ENCODE results near the gene AADAC. TPM values are rescaled to one million over a fixed set of nuclear protein-coding genes. Genes with fewer than 3 reads are reported as not detected.
"Not testable (repeated sequence)": the region's sequence is repeated elsewhere in the genome, so short reads cannot be mapped to it uniquely, and the experiment has no call there.

The AADAC gene
- total RNA-seq, 1 donor from 2014 or later: 4.3 TPM

GRCh38 chr3:151852074-151852811 lies 38.3 kb downstream of the AADAC start:
- DNase-seq (ENCODE audit: extremely low read depth, low read depth, low spot score): no peak

- no peak for DNase-seq (ENCODE audit: extremely low read depth, low read depth, low spot score)
These were observed 42.2 kb downstream of the AADAC start for GRCh38 chr3:151856118-151856517.

- no peak for DNase-seq (ENCODE audit: extremely low read depth, low read depth, low spot score)
These were observed 42.7 kb downstream of the AADAC start for GRCh38 chr3:151856641-151857040.

- no peak for DNase-seq (ENCODE audit: extremely low read depth, low read depth, low spot score)
These were observed 45.3 kb downstream of the AADAC start for GRCh38 chr3:151859233-151859673.

- no peak for DNase-seq (ENCODE audit: extremely low read depth, low read depth, low spot score)
These were observed 46.0 kb downstream of the AADAC start for GRCh38 chr3:151859905-151860304.

- DNase-seq (ENCODE audit: extremely low read depth, low read depth, low spot score): no peak
These were observed 49.7 kb downstream of the AADAC start for GRCh38 chr3:151863611-151864010.

- peak; percentile 45 for DNase-seq (ENCODE audit: extremely low read depth, low read depth, low spot score)
These were observed 50.6 kb downstream of the AADAC start for GRCh38 chr3:151864423-151865101.

GRCh38 chr3:151866711-151867410 lies 52.9 kb downstream of the AADAC start:
- no peak for DNase-seq (ENCODE audit: extremely low read depth, low read depth, low spot score)

- DNase-seq (ENCODE audit: extremely low read depth, low read depth, low spot score): no peak
These were observed 53.8 kb downstream of the AADAC start for GRCh38 chr3:151867666-151868065.

GRCh38 chr3:151869181-151869580 lies 55.3 kb downstream of the AADAC start:
- no peak for DNase-seq (ENCODE audit: extremely low read depth, low read depth, low spot score)

- no peak for DNase-seq (ENCODE audit: extremely low read depth, low read depth, low spot score)
These were observed 57.9 kb downstream of the AADAC start for GRCh38 chr3:151871639-151872468.

- DNase-seq (ENCODE audit: extremely low read depth, low read depth, low spot score): no peak
These were observed 59.5 kb downstream of the AADAC start, which contains the start of gene SUCNR1 for GRCh38 chr3:151873398-151873797. TSS of gene SUCNR1 (plus strand) at chr3:151873643. CDS start at chr3:151879893, 6,250 bp downstream.

GRCh38 chr3:151874079-151874478 lies 60.2 kb downstream of the AADAC start:
- DNase-seq (ENCODE audit: extremely low read depth, low read depth, low spot score): not testable (repeated sequence)

GRCh38 chr3:151875759-151876158 lies 61.8 kb downstream of the AADAC start:
- no peak for DNase-seq (ENCODE audit: extremely low read depth, low read depth, low spot score)

- DNase-seq (ENCODE audit: extremely low read depth, low read depth, low spot score): no peak
These were observed 63.4 kb downstream of the AADAC start for GRCh38 chr3:151877269-151877668.

Other genes with a start within 250 kb of the AADAC start
- not detected in 2 replicates for gene AADACL2, start 80.2 kb upstream of the AADAC start, total RNA-seq
- gene SUCNR1, start 59.5 kb downstream of the AADAC start, total RNA-seq: 0.10 and 0.23 TPM in 2 replicates

All from glomerular endothelial cell (primary cell).